HG02759 (cell line): Measurements from ENCODE around the gene IQCC.

Source experiments
- ATAC-seq: cut with Tn5 transposase; IDR thresholded peaks from one replicate; pipeline ENCODE4 v1.9.1; 2021; ENCODE audit warnings: mild to moderate bottlenecking, moderate library complexity; ENCODE audit not compliant: unreplicated experiment

Gene IQCC

DNA sequence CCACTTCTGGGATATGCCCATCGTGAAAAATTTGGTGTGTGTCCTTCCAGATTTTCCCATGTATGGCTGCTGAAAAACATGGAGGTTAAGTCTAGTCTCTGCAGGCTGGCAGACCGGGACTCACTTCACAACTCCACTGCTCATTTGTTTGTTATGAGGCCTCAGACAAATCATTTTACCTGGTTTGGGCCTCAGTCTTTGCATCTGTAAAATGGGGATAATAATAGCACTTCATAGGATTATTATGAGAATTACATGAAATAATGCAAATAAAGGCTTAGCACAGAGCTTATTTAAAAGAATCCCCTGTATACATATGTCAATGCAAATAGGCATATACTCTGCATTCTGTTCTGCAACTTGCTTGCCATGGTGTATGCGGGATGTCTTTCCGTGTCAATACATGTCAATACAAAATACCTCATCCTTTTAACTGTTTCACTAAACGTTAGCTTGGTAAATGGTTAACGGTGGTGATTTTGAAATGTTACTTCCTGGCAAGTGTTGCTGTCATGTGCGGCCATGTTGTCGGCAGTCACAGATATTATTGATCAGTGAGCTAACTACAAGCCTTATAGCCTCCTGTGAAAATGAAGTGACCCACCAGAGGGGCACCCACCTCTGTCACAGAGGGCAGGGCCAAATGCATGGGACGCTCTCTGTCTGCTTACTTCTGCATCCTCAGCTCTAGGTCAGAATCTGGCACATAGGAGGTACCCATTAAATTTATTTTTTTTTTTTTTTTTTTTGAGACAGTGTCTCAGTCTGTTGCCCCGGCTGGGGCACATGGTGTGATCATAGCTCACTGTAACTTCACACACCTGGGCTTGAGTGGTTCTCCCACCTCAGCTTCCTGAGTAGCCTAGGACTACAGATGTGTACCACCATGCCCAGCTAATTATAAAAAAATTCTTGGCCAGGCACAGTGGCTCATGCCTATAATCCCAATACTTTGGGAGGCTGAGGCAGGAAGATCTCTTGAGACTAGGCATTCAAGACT lies 49.9 kb downstream of the IQCC start:
- ATAC-seq: no peak

DNA sequence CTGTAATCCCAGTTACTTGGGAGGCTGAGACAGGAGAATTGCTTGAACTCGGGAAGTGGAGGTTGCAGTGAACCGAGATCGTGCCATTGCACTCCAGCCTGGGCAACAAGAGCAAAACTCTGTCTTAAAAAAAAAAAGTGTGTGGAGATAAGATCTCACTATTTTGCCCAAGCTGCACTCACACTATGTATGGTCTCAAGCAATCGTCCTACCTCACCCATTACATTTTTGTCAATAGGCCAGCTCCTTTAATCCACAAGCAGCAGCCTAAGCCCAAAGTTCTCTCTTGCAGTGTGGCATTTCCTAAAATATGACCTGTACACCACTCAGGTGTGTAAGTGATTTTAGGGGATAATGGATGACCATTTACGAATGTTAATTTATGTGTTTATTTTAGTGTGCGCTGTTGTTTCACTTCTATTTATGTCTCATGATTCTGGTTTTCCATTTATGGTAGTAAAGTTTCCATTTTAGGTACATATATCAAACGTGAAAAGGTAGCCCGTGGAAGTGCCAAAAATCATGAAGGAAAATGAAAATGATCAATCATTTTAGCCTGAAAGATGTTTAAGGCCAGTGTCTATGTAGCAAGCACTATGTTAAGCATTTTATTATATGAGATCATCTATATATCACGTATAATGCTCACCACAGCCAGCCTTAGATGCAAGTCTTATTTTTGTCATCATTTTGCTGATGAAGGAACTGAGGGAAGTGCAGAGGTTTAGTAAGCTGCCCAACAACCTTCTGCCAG lies 51.2 kb downstream of the IQCC start:
- ATAC-seq: no peak

DNA sequence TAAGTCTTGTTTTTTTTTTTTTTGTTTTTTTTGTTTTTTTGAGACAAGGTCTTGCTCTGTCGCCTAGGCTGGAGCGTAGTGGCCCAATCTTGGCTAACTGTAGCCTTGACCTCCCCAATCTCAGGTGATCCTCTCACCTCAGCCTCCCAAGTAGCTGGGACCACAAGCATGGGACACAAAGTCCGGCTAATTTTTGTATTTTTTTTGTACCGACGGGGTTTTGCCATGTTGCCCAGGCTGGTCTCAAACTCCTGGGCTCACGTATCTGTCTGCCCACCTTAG lies 51.7 kb downstream of the IQCC start:
- no peak for ATAC-seq
